GM19099 (cell line): ENCODE measurements around the gene NAP1L1.

Source experiments
- POLR2A ChIP-seq: IDR thresholded peaks from 3 replicates; pipeline ENCODE4 v1.6.1; 2011; ENCODE audit warnings: low read depth; ENCODE audit not compliant: insufficient read length; ENCODE audit errors: extremely low read depth

NAP1L1 gene

DNA sequence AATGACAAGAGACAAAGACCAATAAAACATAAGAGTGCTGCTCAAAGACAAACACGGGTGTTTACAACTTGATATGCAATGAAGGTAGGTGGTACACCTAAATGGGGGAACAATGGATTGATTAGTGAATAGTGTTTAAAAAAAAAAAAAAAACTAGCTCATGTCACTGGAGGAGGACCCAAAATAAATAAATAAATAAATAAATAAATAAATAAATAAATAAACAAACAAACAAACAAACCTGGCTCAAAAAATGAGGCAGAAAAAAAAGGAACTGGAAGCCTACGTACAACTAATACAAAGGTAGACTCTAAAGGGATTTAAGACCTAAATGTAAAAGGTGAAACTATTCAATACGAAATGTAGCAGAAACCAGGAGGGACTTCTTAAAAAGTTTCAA is 18.6 kb downstream of the NAP1L1 start:
- no peak for TF ChIP-seq POLR2A

DNA sequence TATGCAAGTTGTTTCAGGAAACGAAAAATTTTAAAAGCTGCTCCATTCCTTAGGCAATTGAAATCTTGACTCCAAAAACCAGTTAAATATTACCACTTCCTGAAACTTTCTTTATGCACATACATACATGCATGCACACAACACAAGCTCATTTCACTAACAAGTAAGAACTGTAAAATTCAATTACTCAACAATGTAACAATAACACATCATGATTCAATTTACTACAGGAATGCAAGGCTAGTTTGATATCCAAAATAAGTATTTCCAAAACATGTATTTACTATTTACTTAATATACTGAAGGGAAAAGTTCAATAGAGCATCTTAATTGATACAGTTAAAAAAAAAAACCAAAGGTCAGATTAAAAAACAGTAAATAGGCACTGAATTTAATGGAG is 19.6 kb downstream of the NAP1L1 start:
- no peak for TF ChIP-seq POLR2A

DNA sequence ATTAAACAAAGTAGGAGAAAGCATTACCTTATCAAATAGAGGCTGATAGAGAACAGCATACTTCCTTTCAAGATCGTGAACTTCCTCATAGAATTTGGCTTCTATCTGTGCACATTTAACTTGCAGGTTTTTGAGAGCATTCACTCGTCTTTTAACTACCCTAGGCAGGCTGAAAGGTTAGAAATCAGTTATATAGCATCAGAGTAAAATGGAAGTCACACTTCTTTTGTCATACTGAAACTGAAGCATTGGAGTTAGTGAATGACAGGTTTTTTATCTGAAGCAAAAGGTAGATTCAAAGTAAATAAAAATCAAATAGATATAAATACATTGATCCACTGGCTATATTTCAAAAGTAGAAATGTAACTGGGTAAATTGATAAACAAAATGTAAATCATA is 24.4 kb downstream of the NAP1L1 start:
- TF ChIP-seq POLR2A: no peak

DNA sequence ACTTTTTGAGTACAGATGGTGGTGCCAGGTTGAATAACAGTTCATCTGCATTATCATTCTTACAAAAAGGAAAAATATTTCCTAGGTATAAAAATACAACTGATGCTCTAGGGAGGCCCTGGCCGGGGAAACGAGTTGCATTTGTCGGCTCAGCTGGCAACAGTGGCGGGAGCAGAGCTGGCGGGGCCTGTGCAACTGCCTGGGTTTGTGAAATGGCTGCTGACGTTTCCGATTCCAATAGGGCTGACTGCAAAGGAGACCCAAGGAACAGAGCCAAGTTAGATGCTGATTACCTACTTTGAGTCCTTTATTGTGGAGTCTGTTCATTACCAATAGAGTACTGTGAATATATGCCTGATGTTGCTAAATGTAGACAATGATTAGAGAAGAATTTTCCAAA is 27.2 kb downstream of the NAP1L1 start:
- TF ChIP-seq POLR2A: no peak

DNA sequence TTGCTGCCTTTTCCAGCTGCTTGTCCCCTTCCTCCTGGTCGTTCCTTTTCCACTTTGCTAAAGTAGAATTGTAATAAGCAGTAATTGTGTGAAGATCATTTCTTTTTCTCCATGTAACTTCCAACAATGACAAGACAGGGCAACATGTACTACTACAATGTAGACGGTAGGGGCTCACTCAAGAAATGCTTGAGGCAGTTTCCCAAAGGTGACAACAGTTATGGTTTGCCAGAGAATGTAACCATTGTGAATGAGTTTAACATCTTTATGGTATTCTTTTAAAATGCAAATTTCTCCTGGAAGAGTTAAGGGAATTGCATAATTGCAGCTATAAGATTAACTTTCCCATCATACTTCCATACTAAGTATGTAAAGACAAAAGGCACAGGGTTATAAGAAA is 29.1 kb downstream of the NAP1L1 start:
- no peak for TF ChIP-seq POLR2A

DNA sequence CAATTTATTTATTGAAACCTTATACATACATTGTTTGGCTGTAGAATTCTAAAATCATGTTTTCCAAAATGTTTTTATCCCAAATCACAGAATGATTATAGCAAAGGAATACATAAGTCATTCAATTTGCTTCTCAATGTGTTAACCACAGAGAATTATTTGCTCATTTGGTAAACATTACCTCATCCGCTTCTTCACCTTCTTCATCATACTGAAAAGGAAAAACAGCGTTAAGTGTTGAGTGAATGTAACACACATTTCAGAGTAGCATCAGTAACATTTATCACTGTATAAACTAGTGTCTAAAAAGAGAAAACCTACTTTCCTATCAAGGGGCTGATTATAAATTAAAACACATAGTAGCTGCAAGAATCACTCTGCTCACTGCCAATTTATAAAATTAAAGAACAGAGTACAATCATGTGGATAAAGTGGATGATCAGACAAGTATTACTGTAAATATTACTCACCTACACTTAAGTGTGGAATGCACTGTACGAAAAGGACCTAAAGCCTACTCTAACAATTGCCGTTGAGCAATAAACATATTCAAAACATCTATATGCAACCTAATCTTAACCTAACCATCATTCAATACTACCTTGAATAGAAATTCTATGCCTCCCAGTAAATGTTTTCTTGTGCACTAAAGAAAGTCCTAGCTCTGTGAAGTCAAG is 34.8 kb downstream of the NAP1L1 start:
- no peak for TF ChIP-seq POLR2A

DNA sequence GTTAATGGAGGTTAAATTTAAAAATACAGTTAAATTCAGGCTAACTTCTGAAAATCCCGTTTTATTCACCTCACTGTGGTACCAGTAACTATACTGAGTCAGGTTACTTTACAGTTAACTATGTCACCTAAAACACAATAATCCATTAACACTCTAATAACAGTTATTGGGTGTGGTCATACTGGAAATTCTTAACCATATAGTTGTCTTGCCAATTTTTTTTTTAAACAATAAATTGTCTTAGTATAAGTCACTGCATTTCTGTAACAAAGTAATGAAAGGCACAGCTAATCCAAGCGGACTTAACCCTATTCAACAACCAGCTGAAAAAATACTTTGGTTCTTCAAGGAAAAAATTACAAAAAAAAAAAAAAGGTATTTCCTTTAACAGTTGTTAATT is 36.7 kb downstream of the NAP1L1 start:
- no peak for TF ChIP-seq POLR2A

DNA sequence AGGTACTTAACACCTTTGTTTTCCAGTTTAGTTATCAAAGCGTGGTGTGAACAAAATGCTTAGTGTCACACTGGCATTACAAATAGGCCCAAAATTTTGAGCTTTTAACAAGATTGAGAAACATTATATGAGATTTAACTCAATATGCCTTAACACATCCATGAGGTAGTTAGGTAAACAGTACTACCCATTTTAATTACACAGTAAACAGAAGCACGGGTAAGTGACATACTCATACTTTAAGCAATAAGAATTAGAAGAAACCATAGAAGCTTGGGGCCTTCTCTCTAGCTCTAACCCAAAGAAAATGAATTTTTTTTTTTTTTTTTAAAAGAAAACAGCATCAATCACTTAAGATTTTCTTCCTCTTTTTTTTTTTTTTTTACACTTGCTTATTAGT is 37.4 kb downstream of the NAP1L1 start:
- no peak for TF ChIP-seq POLR2A

DNA sequence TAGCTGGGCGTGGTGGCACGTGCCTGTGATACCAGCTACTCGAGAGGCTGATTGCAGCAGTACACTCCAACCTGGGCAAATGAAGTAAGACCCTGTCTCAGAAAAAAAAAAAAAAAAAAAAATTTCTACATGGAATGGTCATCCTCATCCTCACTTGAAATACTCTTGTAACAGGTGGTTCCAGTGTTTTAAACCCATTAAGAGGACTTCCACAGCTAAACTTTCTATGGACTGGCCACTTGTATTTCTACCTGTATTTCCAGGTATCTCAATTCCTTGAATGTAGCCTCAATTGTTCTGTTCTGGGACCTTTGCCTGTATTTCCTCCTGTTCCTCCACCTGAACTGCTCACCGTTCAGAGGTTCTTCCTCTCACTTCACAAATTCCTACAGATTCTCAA is 41.1 kb downstream of the NAP1L1 start:
- TF ChIP-seq POLR2A: no peak

DNA sequence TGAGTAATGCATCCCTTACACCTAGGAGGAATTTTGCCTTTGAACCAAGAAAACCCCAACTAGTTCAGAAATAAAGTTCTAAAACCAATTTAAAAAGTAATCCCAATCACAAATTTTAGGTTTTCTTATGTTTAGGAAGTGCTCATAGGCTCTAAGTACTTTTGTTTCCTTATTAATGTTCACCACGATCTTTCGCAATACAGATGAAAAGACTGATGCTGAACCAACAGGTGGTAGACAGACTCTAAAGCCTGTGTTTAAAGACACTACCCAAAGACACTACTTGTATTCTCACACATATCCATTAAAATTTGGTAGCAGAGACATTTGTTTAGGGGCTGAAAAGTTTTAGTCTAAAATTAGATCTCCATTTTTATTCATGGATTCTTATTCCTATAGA is 42.3 kb downstream of the NAP1L1 start:
- no peak for TF ChIP-seq POLR2A

DNA sequence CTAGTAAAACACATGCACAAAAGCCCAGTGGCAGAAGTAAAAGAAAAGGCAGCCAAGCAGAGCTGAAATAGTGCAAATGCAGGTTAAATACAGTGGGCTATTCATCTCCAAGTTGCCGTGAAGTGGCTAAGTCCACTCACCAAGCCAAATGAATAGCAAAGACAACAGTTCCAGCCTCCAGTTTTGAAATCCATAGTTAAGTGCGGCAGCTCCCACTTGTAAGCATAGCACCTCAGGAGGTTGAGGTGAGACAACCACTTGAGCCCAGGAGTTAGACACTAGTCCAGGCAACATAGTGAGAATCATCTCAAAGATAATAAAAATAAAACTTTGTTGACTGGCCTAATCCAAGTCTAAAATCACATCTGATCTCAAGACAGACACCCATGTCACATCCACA is 43.1 kb downstream of the NAP1L1 start:
- no peak for TF ChIP-seq POLR2A

DNA sequence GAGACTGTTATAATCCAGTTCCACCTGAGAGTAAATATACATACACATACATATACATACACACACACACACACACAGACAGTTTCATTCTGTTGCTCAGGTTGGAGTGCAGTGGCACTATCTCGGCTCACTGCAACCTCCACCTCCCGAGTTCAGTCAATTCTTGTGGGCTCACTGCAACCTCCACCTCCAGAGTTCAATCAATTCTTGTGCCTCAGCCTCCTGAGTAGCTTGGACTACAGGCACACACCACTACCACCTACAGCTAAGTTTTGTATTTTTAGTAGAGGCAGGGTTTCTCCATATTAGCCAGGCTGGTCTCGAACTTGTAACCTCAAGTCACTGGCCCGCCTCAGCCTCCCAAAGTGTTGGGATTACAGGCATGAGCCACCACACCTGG is 44.0 kb downstream of the NAP1L1 start:
- no peak for TF ChIP-seq POLR2A

DNA sequence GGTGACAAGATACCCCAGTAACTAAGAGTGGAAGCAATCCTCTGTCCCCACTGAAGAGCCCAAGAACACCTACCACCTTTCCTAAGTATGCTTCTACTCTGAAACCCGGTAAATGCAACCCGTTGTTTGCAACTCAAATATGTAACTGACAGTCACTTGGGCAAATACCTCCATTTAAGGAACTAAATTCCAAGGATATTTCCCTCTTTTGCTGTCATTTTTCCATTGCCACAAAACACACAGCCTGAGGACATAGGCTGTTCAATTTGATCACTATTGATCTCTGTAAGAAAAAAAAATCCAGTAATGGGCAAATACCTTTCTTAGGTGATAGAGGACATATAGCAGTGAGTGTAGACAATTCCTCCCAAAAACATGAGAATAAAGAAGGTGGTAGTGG is 46.3 kb downstream of the NAP1L1 start:
- TF ChIP-seq POLR2A: no peak

DNA sequence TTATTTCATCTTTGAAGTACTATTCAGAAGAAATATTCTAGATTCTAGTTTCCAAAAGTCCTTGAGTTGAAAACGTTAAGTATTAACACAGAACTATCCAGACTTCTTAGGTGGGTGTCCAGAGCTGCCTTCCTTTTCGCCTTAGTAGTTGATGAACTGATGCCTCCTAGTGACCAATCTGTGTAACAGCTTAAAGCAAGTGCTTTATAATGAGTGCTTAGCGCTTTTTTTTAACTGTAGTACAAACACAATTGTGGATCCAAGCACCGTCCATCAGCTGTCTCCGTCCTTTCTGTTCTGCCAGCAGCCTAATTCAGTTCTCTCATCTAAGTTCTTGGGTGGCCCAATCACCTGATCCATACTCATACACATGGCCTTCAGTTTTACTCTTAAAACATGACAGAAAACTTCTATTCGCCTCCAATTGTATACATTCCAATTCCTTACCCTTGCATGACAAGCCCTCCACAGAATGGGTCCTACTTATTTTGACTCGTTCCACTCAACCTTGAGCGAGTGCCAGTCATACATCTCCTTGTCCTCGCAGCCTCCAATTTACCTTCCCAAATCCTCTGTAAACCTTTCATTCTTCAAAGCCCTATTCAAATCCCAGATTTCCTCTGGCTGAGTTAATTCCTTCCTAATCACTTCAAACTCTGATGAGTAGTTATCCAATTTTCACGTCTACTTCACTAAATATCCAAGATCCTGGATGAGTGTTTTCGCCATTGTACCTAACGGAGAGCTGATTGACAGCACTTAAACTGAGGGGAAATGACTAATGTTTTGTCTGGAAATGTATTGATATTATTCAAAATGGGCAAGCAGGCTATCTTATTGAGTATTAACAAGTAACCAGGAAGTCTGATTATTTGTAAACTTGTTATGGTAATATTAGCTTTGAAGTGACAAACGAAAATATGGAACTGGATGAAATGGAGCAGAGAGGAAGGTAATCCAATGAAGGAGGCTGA is 47.1 kb downstream of the NAP1L1 start:
- no peak for TF ChIP-seq POLR2A

DNA sequence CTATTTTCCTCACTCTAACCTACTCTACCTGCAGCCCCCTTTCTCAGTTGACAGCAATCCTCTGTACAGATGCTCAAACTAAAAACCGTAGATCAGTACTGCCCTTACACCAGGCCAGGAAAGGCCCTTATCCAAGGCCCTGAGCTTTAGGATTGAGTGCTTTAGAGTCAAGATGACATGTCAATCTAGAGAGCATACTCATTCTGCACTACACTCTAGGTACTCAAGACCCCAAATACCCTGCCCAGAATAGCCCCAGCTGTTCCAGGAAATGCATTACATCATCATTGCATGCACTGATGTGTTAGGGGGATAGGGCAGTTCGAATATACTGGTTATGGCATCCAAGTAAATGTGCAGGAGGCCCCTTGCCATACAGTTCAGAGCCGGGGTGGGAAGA is 49.4 kb downstream of the NAP1L1 start:
- TF ChIP-seq POLR2A: no peak

DNA sequence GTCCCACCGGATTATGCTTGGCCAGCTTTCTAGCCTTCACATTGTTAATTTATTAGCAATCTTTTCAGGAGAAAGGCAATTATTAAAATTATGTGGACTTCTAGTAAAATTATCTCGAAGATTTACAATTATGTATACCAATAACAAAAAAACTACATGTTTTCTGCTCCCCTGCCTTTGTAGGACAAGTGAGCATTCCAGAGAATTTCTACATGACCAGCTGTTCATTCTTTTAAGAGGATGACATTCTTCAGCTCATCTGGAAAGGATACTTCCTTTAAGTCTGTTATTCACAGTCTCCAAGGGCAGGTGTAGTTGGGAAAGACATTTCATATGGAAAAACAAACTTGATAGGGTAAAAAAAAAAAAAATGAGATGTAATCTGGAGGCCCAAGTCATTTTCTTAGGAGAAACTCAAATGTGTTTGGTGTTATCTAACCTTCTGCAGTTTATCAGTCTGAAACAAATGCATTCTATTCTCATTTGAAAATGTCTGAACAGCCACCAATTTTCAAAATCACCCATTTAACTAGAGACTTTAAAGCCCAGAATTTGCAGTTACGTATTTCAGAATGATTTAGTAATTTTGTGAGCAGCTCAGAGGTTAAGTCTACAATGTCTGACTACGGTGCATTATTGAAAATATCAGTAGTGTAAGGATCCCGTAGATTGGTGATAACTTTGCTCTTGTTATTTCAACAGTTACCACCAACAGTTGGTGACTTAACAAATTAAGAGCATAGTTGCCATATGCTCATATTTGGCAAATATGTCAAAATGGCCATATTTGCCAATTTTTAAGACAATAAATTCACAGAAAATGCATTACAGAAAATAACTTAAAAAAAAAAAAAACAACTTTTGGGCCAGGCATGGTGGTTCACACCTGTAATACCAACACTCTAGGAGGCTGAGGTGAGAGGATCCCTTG is 51.1 kb downstream of the NAP1L1 start:
- TF ChIP-seq POLR2A: no peak
